IPS DF 6.9 (cell line): Measurements from ENCODE around the gene KDM8.

ENCODE experiments used
- DNase-seq: peaks from one replicate; pipeline ENCODE4 v3.0.0-alpha.2; 2013; ENCODE audit warnings: low read depth, low spot score
- H3K27ac ChIP-seq: one replicate; pipeline ENCODE4 v1.5.1; 2013; ENCODE audit warnings: low read length, control low read depth
- H3K27me3 ChIP-seq: 2 replicates; pipeline ENCODE4 v1.6.1; 2013; ENCODE audit warnings: mild to moderate bottlenecking, low read length; ENCODE audit not compliant: control insufficient read depth, insufficient read depth
- H3K36me3 ChIP-seq: 2 replicates; pipeline ENCODE4 v1.6.1; 2013; ENCODE audit warnings: low read length; ENCODE audit not compliant: control insufficient read depth, insufficient read depth
- H3K4me1 ChIP-seq: 2 replicates; pipeline ENCODE4 v1.6.1; 2013; ENCODE audit warnings: low read length; ENCODE audit not compliant: control insufficient read depth, insufficient read depth
- H3K4me3 ChIP-seq: 2 replicates; pipeline ENCODE4 v1.5.1; 2013; ENCODE audit warnings: mild to moderate bottlenecking, low read length
- H3K9me3 ChIP-seq: 2 replicates; pipeline ENCODE4 v1.6.1; 2013; ENCODE audit warnings: low read length, inconsistent platforms; ENCODE audit not compliant: control insufficient read depth, insufficient read depth
- WGBS: extraction: QIAGEN DNeasy Blood & Tissue Kit; methylation state at CpG from one replicate; pipeline ENCODE4 v1.1.7; 2013; ENCODE audit warnings: mixed read lengths, missing lambda C conversion rate; ENCODE audit not compliant: insufficient read length, insufficient coverage; 5-methylcytosine and 5-hydroxymethylcytosine counted together

Gene KDM8

DNA sequence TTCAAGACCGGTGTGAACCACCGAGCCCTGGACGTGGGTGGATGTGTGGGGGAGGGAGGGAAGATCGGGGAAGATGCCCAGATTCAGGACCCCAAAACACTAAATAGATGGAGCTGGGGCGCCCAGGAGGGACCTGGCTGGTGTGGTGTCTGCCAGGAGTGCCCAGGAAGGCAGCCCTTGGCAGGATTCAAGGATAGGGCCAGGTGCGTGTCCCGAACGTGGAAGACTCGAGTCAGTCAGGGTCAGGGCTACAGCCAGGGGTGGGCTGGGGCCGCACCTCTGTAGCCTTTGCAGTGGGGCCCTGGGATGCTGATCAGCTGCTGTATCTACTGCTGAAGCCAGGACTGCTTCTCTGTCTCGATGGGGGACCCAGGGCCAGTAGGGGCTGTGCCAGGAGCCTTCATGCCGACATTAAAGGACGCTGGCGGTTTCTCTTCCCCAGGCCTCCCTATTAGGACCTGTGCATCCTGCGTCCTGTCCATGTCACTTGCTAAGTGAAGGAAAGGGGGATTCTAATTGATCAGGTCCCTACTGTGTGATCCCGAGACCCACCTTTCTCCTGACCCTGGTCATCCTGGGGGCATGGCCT lies 13.1 kb downstream of the KDM8 start:
- no peaks in the 10 kb centered on the region for H3K4me1 ChIP-seq
- no peaks in the 10 kb centered on the region for H3K27me3 ChIP-seq
- no peak for DNase-seq
- no peak overlapping the region for H3K4me3 ChIP-seq
- H3K27ac ChIP-seq = no peak overlapping the region
- peaks cover 2% of the 10 kb centered on the region; the same call in 1 of the 2 replicates for H3K36me3 ChIP-seq
- no peaks in the 10 kb centered on the region for H3K9me3 ChIP-seq
- no CpG with 5 or more reads among the region's 16 CpGs for WGBS

DNA sequence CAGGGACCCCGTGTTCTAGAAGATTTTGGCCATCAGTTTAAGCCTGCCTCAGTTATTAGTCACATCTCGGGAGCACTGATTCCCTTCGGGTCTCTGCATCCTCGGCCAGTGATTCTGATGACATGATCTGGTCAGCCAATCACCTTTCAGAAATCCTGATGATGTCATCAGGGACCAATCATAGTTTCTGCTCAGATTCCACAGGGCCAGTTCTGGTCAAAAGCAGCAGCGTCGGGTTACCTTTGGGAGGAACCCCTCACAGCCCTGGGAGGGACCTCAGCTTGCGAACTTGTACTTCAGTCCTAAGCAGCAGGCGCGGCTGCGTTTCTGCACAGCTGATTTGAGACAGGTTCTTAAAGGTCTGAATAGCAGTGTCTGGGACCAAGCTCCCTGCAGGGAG lies 13.9 kb downstream of the KDM8 start:
- no peaks in the 10 kb centered on the region for H3K9me3 ChIP-seq
- no CpG with 5 or more reads among the region's 10 CpGs for WGBS
- no peak overlapping the region for H3K4me3 ChIP-seq
- no peaks in the 10 kb centered on the region for H3K27me3 ChIP-seq
- no peak for DNase-seq
- no peaks in the 10 kb centered on the region for H3K4me1 ChIP-seq
- H3K27ac ChIP-seq = no peak overlapping the region
- H3K36me3 ChIP-seq = peaks cover 2% of the 10 kb centered on the region; the same call in 1 of the 2 replicates

DNA sequence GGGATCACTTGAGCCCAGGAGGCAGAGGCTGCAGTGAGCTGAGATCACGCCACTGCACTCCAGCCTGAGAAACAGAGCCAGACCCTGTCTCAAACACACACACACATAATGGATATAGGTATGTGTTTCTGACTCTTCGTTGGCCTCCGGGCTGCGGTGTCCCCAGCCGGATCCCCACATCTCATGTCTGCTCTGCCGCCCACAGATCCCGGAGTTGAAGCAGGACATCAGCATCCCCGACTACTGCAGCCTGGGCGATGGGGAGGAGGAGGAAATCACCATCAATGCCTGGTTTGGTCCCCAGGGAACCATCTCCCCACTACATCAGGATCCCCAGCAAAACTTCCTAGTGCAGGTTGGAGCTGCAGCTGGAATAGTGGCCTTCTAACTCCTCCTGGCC lies 15.4 kb downstream of the KDM8 start:
- no peak overlapping the region for H3K4me3 ChIP-seq
- no peaks in the 10 kb centered on the region for H3K9me3 ChIP-seq
- H3K27me3 ChIP-seq = no peaks in the 10 kb centered on the region
- no peaks in the 10 kb centered on the region for H3K4me1 ChIP-seq
- no peak overlapping the region for H3K27ac ChIP-seq
- no CpG with 5 or more reads among the region's 9 CpGs for WGBS
- peaks cover 2% of the 10 kb centered on the region; the same call in 1 of the 2 replicates for H3K36me3 ChIP-seq
- DNase-seq = no peak

DNA sequence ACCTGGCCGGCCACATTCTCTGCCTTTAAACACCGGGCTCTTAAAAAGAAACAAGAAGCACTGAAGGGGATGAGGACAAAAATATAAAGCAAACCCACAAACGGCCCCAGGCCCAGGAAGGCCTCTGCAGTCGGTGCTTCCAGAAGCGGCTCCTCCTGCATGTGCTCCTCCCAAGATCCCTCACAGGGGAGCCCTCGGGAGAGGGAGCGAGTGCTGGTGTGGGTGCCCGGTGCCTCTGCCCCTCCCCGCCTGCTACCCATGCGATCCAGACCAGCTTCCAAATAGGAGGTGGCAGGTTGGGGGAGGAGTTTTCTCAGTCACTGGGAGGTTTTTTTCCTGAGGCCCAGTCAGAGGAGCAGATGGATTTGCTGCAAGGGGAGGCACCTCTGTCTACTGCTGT lies 15.8 kb downstream of the KDM8 start:
- no peaks in the 10 kb centered on the region for H3K27me3 ChIP-seq
- H3K36me3 ChIP-seq = peaks cover 2% of the 10 kb centered on the region; the same call in 1 of the 2 replicates
- H3K9me3 ChIP-seq = no peaks in the 10 kb centered on the region
- no CpG with 5 or more reads among the region's 10 CpGs for WGBS
- H3K27ac ChIP-seq = no peak overlapping the region
- no peak overlapping the region for H3K4me3 ChIP-seq
- H3K4me1 ChIP-seq = no peaks in the 10 kb centered on the region
- DNase-seq = no peak

DNA sequence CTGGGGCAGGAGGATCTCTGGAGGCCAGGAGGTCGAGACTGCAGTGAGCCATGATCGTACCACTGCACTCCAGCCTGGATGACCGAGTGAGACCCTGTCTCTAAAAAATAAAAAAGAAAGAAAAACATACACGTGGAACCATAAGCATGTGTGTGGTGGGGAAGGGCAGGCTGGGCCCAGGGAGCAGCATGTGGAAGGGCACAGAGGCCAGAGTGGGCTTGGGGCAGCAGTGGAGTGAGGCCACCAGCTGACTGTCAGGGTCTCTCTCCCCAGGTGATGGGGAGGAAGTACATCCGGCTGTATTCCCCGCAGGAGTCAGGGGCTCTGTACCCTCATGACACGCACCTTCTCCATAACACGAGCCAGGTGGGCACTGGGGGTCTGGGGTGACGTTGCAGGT lies 16.8 kb downstream of the KDM8 start:
- Histone ChIP-seq H3K36me3 (peaks cover 2% of the 10 kb centered on the region; the same call in 1 of the 2 replicates), H3K27me3 (no peaks in the 10 kb centered on the region), H3K4me1 (no peaks in the 10 kb centered on the region), H3K27ac (no peak overlapping the region), H3K4me3 (no peak overlapping the region), H3K9me3 (no peaks in the 10 kb centered on the region)
- WGBS = no CpG with 5 or more reads among the region's 9 CpGs
- DNase-seq = no peak

DNA sequence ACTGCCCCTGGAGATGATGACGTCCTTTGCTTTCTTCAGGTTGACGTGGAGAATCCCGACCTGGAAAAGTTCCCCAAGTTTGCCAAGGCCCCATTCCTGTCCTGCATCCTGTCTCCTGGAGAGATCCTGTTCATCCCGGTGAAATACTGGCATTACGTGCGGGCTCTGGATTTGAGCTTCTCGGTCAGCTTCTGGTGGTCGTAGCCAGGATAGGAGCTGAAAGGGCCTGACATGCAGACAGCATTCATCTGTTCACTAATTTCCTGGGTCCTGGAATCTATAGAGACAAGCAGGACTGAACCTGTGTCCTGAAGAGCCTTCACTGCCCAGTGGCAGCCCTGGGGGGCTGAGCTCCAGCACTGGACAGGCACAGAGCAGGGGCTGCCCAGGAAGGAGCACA lies 17.2 kb downstream of the KDM8 start:
- H3K27ac ChIP-seq = no peak overlapping the region
- no CpG with 5 or more reads among the region's 8 CpGs for WGBS

DNA sequence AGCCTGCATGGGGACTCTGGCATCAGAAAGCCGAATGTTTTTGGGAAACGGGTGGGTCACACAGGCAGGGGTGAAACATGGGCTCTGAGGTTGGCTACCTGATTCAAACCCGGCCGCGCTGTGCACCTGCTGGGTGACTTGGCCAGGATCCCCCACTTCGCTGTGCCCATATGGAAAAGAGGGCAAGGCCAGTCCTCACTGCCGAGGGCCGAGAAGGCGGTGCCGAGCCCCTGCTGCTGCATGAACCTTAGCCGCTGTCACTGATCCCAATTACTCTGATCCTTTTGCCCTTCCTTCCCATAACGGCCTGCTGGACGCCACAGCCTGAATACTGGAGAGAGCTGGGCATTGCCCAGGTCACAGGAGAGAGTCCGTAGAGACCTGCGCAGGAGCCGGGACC lies 17.7 kb downstream of the KDM8 start:
- no peak for DNase-seq
- H3K9me3 ChIP-seq = no peaks in the 10 kb centered on the region
- no peaks in the 10 kb centered on the region for H3K27me3 ChIP-seq
- no peak overlapping the region for H3K27ac ChIP-seq
- H3K4me3 ChIP-seq = no peak overlapping the region
- no peaks in the 10 kb centered on the region for H3K4me1 ChIP-seq
- no CpG with 5 or more reads among the region's 16 CpGs for WGBS
- no peaks in the 10 kb centered on the region; the same call in 1 of the 2 replicates for H3K36me3 ChIP-seq

More for the DNA sequence above, 17.2 kb downstream of the KDM8 start:
- no peak for DNase-seq
- H3K36me3 ChIP-seq = peaks cover 2% of the 10 kb centered on the region; the same call in 1 of the 2 replicates
- no peaks in the 10 kb centered on the region for H3K9me3 ChIP-seq
- H3K27me3 ChIP-seq = no peaks in the 10 kb centered on the region
- no peak overlapping the region for H3K4me3 ChIP-seq
- H3K4me1 ChIP-seq = no peaks in the 10 kb centered on the region

DNA sequence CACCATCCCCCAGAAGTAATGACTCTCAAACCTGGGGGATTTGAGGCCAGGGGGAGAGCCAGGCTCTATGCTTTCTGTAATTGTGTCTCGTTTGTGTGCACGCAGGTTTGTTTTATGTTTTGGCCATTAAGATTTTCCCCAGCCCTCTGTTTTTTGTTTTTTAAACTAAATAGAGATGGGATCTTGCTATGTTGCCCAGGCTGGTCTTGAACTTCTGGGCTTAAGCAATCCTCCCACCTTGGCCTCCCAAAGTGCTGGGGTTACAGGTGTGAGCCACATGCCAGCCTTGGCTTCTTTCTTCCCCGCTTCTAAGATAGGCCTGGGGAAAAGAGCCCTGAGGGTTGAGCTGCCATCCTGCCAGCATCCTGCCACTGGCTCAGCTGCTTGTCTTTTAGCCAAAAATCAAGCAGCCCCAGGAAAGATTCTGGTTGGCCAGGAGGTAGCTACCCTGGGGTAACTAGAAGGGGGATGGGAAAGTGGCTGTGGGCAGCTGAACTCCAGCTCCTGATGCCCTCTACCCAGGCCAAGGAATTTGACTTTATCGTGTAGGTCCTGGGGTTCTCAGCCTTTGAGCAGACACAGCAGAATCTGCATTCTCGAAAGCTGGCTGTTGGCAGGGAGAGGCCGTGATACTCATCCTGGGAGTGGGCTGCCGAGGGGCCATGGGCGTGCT lies 18.4 kb downstream of the KDM8 start:
- no peak for DNase-seq
- no peaks in the 10 kb centered on the region for H3K4me1 ChIP-seq
- H3K4me3 ChIP-seq = no peak overlapping the region
- no peaks in the 10 kb centered on the region; the same call in 1 of the 2 replicates for H3K36me3 ChIP-seq
- H3K27me3 ChIP-seq = no peaks in the 10 kb centered on the region
- H3K27ac ChIP-seq = no peak overlapping the region
- no peaks in the 10 kb centered on the region for H3K9me3 ChIP-seq
- WGBS = no CpG with 5 or more reads among the region's 8 CpGs

DNA sequence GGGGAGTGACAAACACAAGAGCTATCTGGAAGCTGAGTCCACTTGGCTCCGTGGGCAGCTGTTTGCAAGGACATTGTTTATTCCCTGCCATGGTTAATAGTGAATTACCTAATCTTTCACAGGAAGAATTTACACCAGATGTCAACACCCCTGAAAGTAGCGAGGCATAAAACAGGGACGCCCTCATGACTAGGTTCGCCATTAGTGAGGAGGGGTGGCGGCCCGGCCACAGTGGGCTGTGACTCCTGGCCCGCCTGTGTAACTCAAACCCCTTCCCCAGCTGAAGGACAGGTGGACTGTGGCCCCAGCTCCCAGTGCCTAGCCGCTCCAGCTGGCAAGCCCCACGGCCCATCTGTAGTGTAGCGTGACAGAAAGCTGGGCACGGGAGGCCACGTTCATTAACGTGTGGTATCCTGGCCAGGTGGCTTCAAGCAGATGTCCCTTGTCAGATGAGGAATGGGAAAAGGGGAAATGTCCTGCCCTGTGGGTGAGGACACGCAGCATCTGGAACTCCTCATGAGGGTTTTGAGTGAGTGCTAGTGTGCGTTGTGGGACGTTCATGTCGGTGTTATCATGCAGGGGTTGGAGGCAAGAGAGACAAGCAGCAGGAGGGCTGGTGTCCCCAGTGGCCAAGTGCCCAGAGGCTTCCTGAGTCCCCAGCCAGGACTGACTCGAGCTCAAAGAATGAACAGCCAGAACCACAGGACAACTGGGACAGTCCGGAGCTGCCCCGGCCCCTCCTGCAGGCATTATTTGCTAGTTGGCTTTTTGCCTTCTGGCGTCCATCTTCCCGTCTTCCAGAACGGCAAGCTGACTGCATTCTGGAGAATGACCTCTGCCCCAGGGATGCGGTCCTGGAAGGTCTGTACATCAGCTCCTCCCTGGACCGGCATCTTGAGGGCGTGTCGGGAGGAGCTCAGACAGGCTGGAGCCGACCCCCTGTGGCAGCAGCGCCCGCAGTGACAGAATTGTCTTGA lies 19.2 kb downstream of the KDM8 start:
- H3K27ac ChIP-seq = no peak overlapping the region
- H3K4me1 ChIP-seq = no peaks in the 10 kb centered on the region
- no CpG with 5 or more reads among the region's 30 CpGs for WGBS
- H3K9me3 ChIP-seq = no peaks in the 10 kb centered on the region
- H3K27me3 ChIP-seq = no peaks in the 10 kb centered on the region
- no peak for DNase-seq
- H3K36me3 ChIP-seq = no peaks in the 10 kb centered on the region; the same call in 1 of the 2 replicates
- H3K4me3 ChIP-seq = no peak overlapping the region

DNA sequence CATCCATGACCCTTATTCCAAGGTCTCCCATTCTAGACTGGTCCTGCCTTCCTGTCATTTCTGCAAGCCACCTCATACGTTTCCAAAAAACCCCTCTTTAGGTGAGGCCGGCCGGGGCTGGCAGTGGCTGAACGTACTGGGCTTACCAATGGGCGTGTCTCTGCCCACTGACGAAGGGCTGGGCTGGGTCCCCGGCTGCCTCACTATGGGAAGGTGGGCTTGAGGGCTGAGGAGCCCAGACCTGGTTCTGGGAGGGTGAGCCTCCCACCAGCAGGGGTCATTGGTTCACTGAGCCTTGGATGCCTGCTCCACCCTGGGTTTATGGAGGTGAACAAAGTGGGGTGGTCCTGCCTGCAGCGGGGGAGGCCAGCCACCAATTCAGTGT lies 19.9 kb downstream of the KDM8 start:
- H3K36me3 ChIP-seq = no peaks in the 10 kb centered on the region; the same call in 1 of the 2 replicates
- no peaks in the 10 kb centered on the region for H3K9me3 ChIP-seq
- no CpG with 5 or more reads among the region's 8 CpGs for WGBS
- H3K27ac ChIP-seq = no peak overlapping the region
- no peaks in the 10 kb centered on the region for H3K4me1 ChIP-seq
- H3K27me3 ChIP-seq = no peaks in the 10 kb centered on the region
- DNase-seq = no peak
- no peak overlapping the region for H3K4me3 ChIP-seq
